Large intestine (tissue), 3 donors: Measurements from ENCODE around the gene MAGEB17. TPM values are rescaled to one million over a fixed set of nuclear protein-coding genes. Genes with fewer than 3 reads are reported as not detected.
"Not testable (repeated sequence)": the region's sequence is repeated elsewhere in the genome, so short reads cannot be mapped to it uniquely, and the experiment has no call there.

Experiments used
- DNase-seq, 2 donors: peaks; one replicate each; pipeline versions ENCODE4 v3.0.0 to v3.0.0-alpha.2; 2013
- H3K27ac ChIP-seq: one replicate; pipeline ENCODE4 v1.5.1; 2013; ENCODE audit warnings: low read length
- H3K27me3 ChIP-seq: 2 replicates; pipeline ENCODE4 v1.6.1; 2013; ENCODE audit warnings: low read length; ENCODE audit not compliant: control insufficient read depth, insufficient read depth
- H3K36me3 ChIP-seq: 2 replicates; pipeline ENCODE4 v1.6.1; 2013; ENCODE audit warnings: low read length; ENCODE audit not compliant: control insufficient read depth, insufficient read depth
- H3K4me1 ChIP-seq: one replicate; pipeline ENCODE4 v1.6.1; 2013; ENCODE audit warnings: low read length; ENCODE audit not compliant: control insufficient read depth, insufficient read depth
- H3K4me3 ChIP-seq: one replicate; pipeline ENCODE4 v1.5.1; 2013; ENCODE audit warnings: low read length
- H3K9me3 ChIP-seq: one replicate; pipeline ENCODE4 v1.6.1; 2013; ENCODE audit warnings: mild to moderate bottlenecking, low read depth, low read length, moderate library complexity; ENCODE audit not compliant: control insufficient read depth
- WGBS: methylation state at CpG from one replicate; pipeline ENCODE4 v1.1.5; 2013; ENCODE audit warnings: low lambda C conversion rate; ENCODE audit not compliant: insufficient coverage; 5-methylcytosine and 5-hydroxymethylcytosine counted together
- polyA plus RNA-seq: library from polyadenylated mRNA; unstranded; fragments of 120-200 nt; gene quantifications from one replicate; pipeline ENCODE4 v1.2.1, GENCODE V29; 2013

MAGEB17 gene
- polyA plus RNA-seq, 1 donor: not detected

GRCh38 chrX:16156692-16157331 is 10.5 kb upstream of the MAGEB17 start:
- Histone ChIP-seq H3K36me3 (no peaks in the 10 kb centered on the region), H3K27me3 (no peaks in the 10 kb centered on the region), H3K4me1 (no peaks in the 10 kb centered on the region), H3K9me3 (no peaks in the 10 kb centered on the region), H3K27ac (no peak overlapping the region), H3K4me3 (no peak overlapping the region)
- no peak for DNase-seq
- WGBS: no CpG with 5 or more reads among the region's 5 CpGs

GRCh38 chrX:16160729-16161128 is 6.6 kb upstream of the MAGEB17 start:
- no peak for DNase-seq
- Histone ChIP-seq H3K9me3 (no peaks in the 10 kb centered on the region), H3K4me3 (no peak overlapping the region), H3K4me1 (no peaks in the 10 kb centered on the region), H3K27me3 (no peaks in the 10 kb centered on the region), H3K36me3 (no peaks in the 10 kb centered on the region), H3K27ac (no peak overlapping the region)
- WGBS: no CpG with 5 or more reads among the region's 3 CpGs

- not testable (repeated sequence) for H3K27ac ChIP-seq, H3K36me3 ChIP-seq, H3K4me3 ChIP-seq, DNase-seq, H3K4me1 ChIP-seq, H3K27me3 ChIP-seq, H3K9me3 ChIP-seq
- WGBS: no CpG with 5 or more reads among the region's 2 CpGs
Measured at GRCh38 chrX:16161173-16161572, 6.1 kb upstream of the MAGEB17 start.

- no CpG with 5 or more reads among the region's 5 CpGs for WGBS
- H3K9me3 ChIP-seq: no peaks in the 10 kb centered on the region
Measured at GRCh38 chrX:16162391-16162790, 4.9 kb upstream of the MAGEB17 start.

GRCh38 chrX:16164748-16165147 is 2.5 kb upstream of the MAGEB17 start:
- Histone ChIP-seq H3K4me1 (no peaks in the 10 kb centered on the region), H3K9me3 (no peaks in the 10 kb centered on the region), H3K36me3 (no peaks in the 10 kb centered on the region), H3K27me3 (no peaks in the 10 kb centered on the region), H3K4me3 (no peak overlapping the region), H3K27ac (no peak overlapping the region)
- DNase-seq: no peak
- 94% methylated on average over 3 of the region's 3 CpGs for WGBS

More at GRCh38 chrX:16162391-16162790, 4.9 kb upstream of the MAGEB17 start:
- no peaks in the 10 kb centered on the region for H3K4me1 ChIP-seq
- no peak overlapping the region for H3K4me3 ChIP-seq
- no peak for DNase-seq
- H3K27me3 ChIP-seq: no peaks in the 10 kb centered on the region
- no peak overlapping the region for H3K27ac ChIP-seq
- H3K36me3 ChIP-seq: no peaks in the 10 kb centered on the region

GRCh38 chrX:16171039-16171438 is 3.8 kb downstream of the MAGEB17 start:
- WGBS: no CpG with 5 or more reads among the region's 9 CpGs
- Histone ChIP-seq H3K4me3 (no peak overlapping the region), H3K36me3 (no peaks in the 10 kb centered on the region), H3K9me3 (no peaks in the 10 kb centered on the region), H3K27me3 (no peaks in the 10 kb centered on the region), H3K27ac (no peak overlapping the region), H3K4me1 (no peaks in the 10 kb centered on the region)
- DNase-seq: no peak

GRCh38 chrX:16171944-16172343 is 4.7 kb downstream of the MAGEB17 start:
- H3K27ac ChIP-seq: no peak overlapping the region
- H3K27me3 ChIP-seq: no peaks in the 10 kb centered on the region
- no peaks in the 10 kb centered on the region for H3K36me3 ChIP-seq
- H3K9me3 ChIP-seq: no peaks in the 10 kb centered on the region
- H3K4me3 ChIP-seq: no peak overlapping the region
- no peak for DNase-seq
- no peaks in the 10 kb centered on the region for H3K4me1 ChIP-seq
- WGBS: no CpG with 5 or more reads among the region's 4 CpGs

GRCh38 chrX:16172391-16172790 is 5.1 kb downstream of the MAGEB17 start:
- no CpG with 5 or more reads among the region's 3 CpGs for WGBS
- H3K27ac ChIP-seq: no peak overlapping the region
- no peaks in the 10 kb centered on the region for H3K36me3 ChIP-seq
- H3K27me3 ChIP-seq: no peaks in the 10 kb centered on the region
- H3K4me3 ChIP-seq: no peak overlapping the region
- no peaks in the 10 kb centered on the region for H3K9me3 ChIP-seq
- no peak for DNase-seq
- H3K4me1 ChIP-seq: no peaks in the 10 kb centered on the region

- H3K4me3 ChIP-seq: no peak overlapping the region
- H3K27me3 ChIP-seq: no peaks in the 10 kb centered on the region
- H3K27ac ChIP-seq: no peak overlapping the region
- no peaks in the 10 kb centered on the region for H3K4me1 ChIP-seq
- WGBS: no CpG with 5 or more reads among the region's 3 CpGs
- H3K9me3 ChIP-seq: no peaks in the 10 kb centered on the region
- DNase-seq: no peak
- no peaks in the 10 kb centered on the region for H3K36me3 ChIP-seq
Measured at GRCh38 chrX:16175329-16176061, 8.2 kb downstream of the MAGEB17 start.

GRCh38 chrX:16177260-16177659 is 10.0 kb downstream of the MAGEB17 start:
- DNase-seq: no peak
- no peaks in the 10 kb centered on the region for H3K4me1 ChIP-seq
- H3K4me3 ChIP-seq: no peak overlapping the region
- H3K27me3 ChIP-seq: no peaks in the 10 kb centered on the region
- no peaks in the 10 kb centered on the region for H3K9me3 ChIP-seq
- WGBS: no CpG with 5 or more reads among the region's 2 CpGs
- H3K27ac ChIP-seq: no peak overlapping the region
- no peaks in the 10 kb centered on the region for H3K36me3 ChIP-seq

GRCh38 chrX:16183843-16184242 is 16.6 kb downstream of the MAGEB17 start:
- H3K4me1 ChIP-seq, H3K27ac ChIP-seq, H3K27me3 ChIP-seq, H3K4me3 ChIP-seq, H3K9me3 ChIP-seq, DNase-seq, H3K36me3 ChIP-seq: not testable (repeated sequence)
- WGBS: no CpG with 5 or more reads among the region's 10 CpGs
